Transverse colon (tissue), 4 donors: ENCODE data around the gene C2CD3. TPM values are rescaled to one million over a fixed set of nuclear protein-coding genes. Genes with fewer than 3 reads are reported as not detected.
A peak's percentile ranks its signal among the peaks of the same experiment; 100 is the strongest.

Source experiments
- DNase-seq: peaks from one replicate; pipeline ENCODE4 v3.0.0-alpha.2; 2019
- H3K27ac ChIP-seq, 4 donors: fragments of 200-600 bp; sonication (generic); 2 replicates each; pipeline ENCODE4 v1.5.1; 2016 to 2018; ENCODE audit warnings: inconsistent platforms in 4 of 4
- H3K27me3 ChIP-seq: fragments of 200-600 bp; sonication (generic); 2 replicates; pipeline ENCODE4 v1.5.1; 2017; ENCODE audit warnings: inconsistent platforms
- H3K36me3 ChIP-seq, 4 donors: fragments of 200-600 bp; sonication (generic); 2 replicates each; pipeline ENCODE4 v1.5.1; 2017 to 2019; ENCODE audit warnings: inconsistent platforms in 4 of 4
- H3K4me1 ChIP-seq, 4 donors: fragments of 200-600 bp; sonication (generic); 2 replicates each; pipeline ENCODE4 v1.5.1; 2017 to 2020; ENCODE audit warnings: inconsistent platforms in 4 of 4
- H3K4me3 ChIP-seq, 4 donors: fragments of 200-600 bp; sonication (generic); 1 replicate in 1 of 4; 2 replicates in 3 of 4; pipeline versions ENCODE4 v1.5.1 to v1.6.1; 2017 to 2019; ENCODE audit warnings: inconsistent platforms in 4 of 4
- H3K9me3 ChIP-seq, 2 donors: fragments of 200-600 bp; sonication (generic); 2 replicates each; pipeline ENCODE4 v1.5.1; 2017 to 2019; ENCODE audit warnings: inconsistent platforms in 2 of 2
- CTCF ChIP-seq, 5 experiments: fragments of 200-600 bp in 3 of 5; fragments of 450-650 bp in 2 of 5; sonication (generic) in 3 of 5; IDR thresholded peaks; 1 replicate in 2 of 5; 2 replicates in 3 of 5; pipeline ENCODE4 v1.5.1; 2016 to 2017; ENCODE audit warnings: antibody characterized with exemption in 5 of 5, inconsistent platforms in 3 of 5, mild to moderate bottlenecking in 2 of 5, moderate library complexity in 1 of 5
- EP300 ChIP-seq: sonication (generic); formaldehyde crosslinking; IDR thresholded peaks from one replicate; pipeline ENCODE4 v1.6.1; 2017; ENCODE audit warnings: antibody characterized with exemption, low read depth
- POLR2A ChIP-seq: fragments of 450-650 bp; IDR thresholded peaks from one replicate; pipeline ENCODE4 v1.6.1; 2016; ENCODE audit warnings: antibody characterized with exemption, mild to moderate bottlenecking, moderate library complexity
- POLR2AphosphoS5 ChIP-seq, 3 donors: sonication (generic); formaldehyde crosslinking; IDR thresholded peaks; one replicate each; pipeline ENCODE4 v1.6.1; 2016; ENCODE audit warnings: antibody characterized with exemption in 3 of 3
- WGBS, 2 donors: methylation state at CpG; one replicate each; pipeline ENCODE4 v1.1.5; 2018; ENCODE audit warnings: low coverage in 1 of 2; 5-methylcytosine and 5-hydroxymethylcytosine counted together
- in situ Hi-C, 4 donors: fragments of 200-750 bp; cut with MboI; loops; one replicate each; pipeline versions ENCODE4 v1.15.0 to v1.15.1; 2017; ENCODE audit warnings: low sequenced_read_pairs in 3 of 4, low pct_ligation_motif_present in 1 of 4, low pct_unique_long_range_greater_than_20kb in 1 of 4
- intact Hi-C: fragments of 100-400 bp; cut with DNase I; formaldehyde crosslinking; loops from one replicate; pipeline ENCODE4 v1.15.1; 2023; ENCODE audit warnings: low total_unique reads
- total RNA-seq, 4 donors: library from RNA; depleted of rRNA; stranded (reverse); fragments of >200 nt; gene quantifications; one replicate each; pipeline ENCODE4 v1.1.0, GENCODE V29; 2016

Gene C2CD3
- total RNA-seq, 4 donors from 2014 or later: 22.2 to 52.5 (median 37.4) TPM

- TF ChIP-seq POLR2AphosphoS5 (IDR thresholded peaks at IDR 0.05) (no peak), CTCF (IDR thresholded peaks at IDR 0.05) (no peak), POLR2A (no peak)
- H3K4me1 ChIP-seq: no peaks in the 10 kb centered on the region
- H3K9me3 ChIP-seq: no peaks in the 10 kb centered on the region
- intact Hi-C loops: no loop called here
- no peaks in the 10 kb centered on the region for H3K27me3 ChIP-seq
- peaks cover 0 to 7% (median under 1%) of the 10 kb centered on the region in 4 donors for H3K36me3 ChIP-seq
- no peak overlapping the region for H3K27ac ChIP-seq
- 95% methylated on average over 5 of the region's 5 CpGs; no CpG with 5 or more reads in 1 of the 2 donors for WGBS, 2 donors
- in situ Hi-C loops: no loop called here
- H3K4me3 ChIP-seq: no peak overlapping the region
- DNase-seq: no peak
Measured at GRCh38 chr11:74147199-74147929, 23.4 kb downstream of the C2CD3 start.

- intact Hi-C loops: no loop called here
Measured at GRCh38 chr11:74144592-74144991, 26.2 kb downstream of the C2CD3 start.

GRCh38 chr11:74142624-74143023, 28.2 kb downstream of the C2CD3 start:
- H3K27ac ChIP-seq: no peak overlapping the region
- WGBS, 2 donors: 92 to 100% methylated on average over 2 to 3 of the region's 3 CpGs
- TF ChIP-seq POLR2AphosphoS5 (IDR thresholded peaks at IDR 0.05) (no peak), POLR2A (no peak), EP300 (no peak), CTCF (IDR thresholded peaks at IDR 0.05) (no peak)

More at GRCh38 chr11:74144592-74144991, 26.2 kb downstream of the C2CD3 start:
- H3K27me3 ChIP-seq: no peaks in the 10 kb centered on the region
- TF ChIP-seq POLR2A: no peak
- no peak for TF ChIP-seq POLR2AphosphoS5 (IDR thresholded peaks at IDR 0.05)
- no peak for TF ChIP-seq CTCF (IDR thresholded peaks at IDR 0.05)
- no peak for TF ChIP-seq EP300
- WGBS, 2 donors: 98 to 100% methylated on average over 4 of the region's 4 CpGs
- peaks cover 0 to 13% (median 6%) of the 10 kb centered on the region in 4 donors for H3K4me1 ChIP-seq
- no peak for DNase-seq
- in situ Hi-C loops: no loop called here
- no peaks in the 10 kb centered on the region for H3K9me3 ChIP-seq
- H3K36me3 ChIP-seq: peaks cover 0 to 7% (median under 1%) of the 10 kb centered on the region in 4 donors
- H3K4me3 ChIP-seq: no peak overlapping the region
- H3K27ac ChIP-seq: no peak overlapping the region

GRCh38 chr11:74141908-74142307, 28.9 kb downstream of the C2CD3 start:
- no peaks in the 10 kb centered on the region for H3K27me3 ChIP-seq
- intact Hi-C loops (no loop called here), in situ Hi-C loops (no loop called here)
- H3K27ac ChIP-seq: peak overlapping the region in 3 of 4 donors; percentile 3 to 41 (median 29)
- H3K36me3 ChIP-seq: peaks cover 0 to 7% (median under 1%) of the 10 kb centered on the region in 4 donors
- no peak for TF ChIP-seq EP300
- WGBS, 2 donors: 83 to 89% methylated on average over 3 of the region's 3 CpGs
- H3K4me1 ChIP-seq: peaks cover 7 to 31% (median 23%) of the 10 kb centered on the region in 4 donors
- no peak overlapping the region for H3K4me3 ChIP-seq
- DNase-seq: no peak
- no peaks in the 10 kb centered on the region for H3K9me3 ChIP-seq

More at GRCh38 chr11:74142624-74143023, 28.2 kb downstream of the C2CD3 start:
- Histone ChIP-seq H3K27me3 (no peaks in the 10 kb centered on the region), H3K9me3 (no peaks in the 10 kb centered on the region), H3K36me3 (peaks cover 0 to 7% (median under 1%) of the 10 kb centered on the region in 4 donors), H3K4me3 (no peak overlapping the region), H3K4me1 (peaks cover 7 to 31% (median 23%) of the 10 kb centered on the region in 4 donors)
- intact Hi-C loops (no loop called here), in situ Hi-C loops (no loop called here)
- no peak for DNase-seq
